AG04450 (cell line): ENCODE measurements around the gene AP1M2. TPM values are rescaled to one million over a fixed set of nuclear protein-coding genes. Genes with fewer than 3 reads are reported as not detected.

ENCODE experiments used
- CTCF ChIA-PET: fragments of 300-600, 350-600 bp; formaldehyde crosslinking; extraction: SDS; loops from one replicate; lab custom pipeline; 2022; ENCODE audit warnings: antibody characterized with exemption, inconsistent platforms; lab: Charles Lee
- POLR2A ChIA-PET: fragments of 350-600 bp; formaldehyde crosslinking; extraction: SDS; loops from one replicate; lab custom pipeline; 2021; ENCODE audit warnings: antibody characterized with exemption, inconsistent platforms; lab: Yijun Ruan, JAX
- DNase-seq: peaks from one replicate; pipeline ENCODE4 v3.0.0-alpha.2; 2011; ENCODE audit warnings: low read depth, low spot score
- H3K27ac ChIP-seq: one replicate; pipeline ENCODE4 v1.5.1; 2012; ENCODE audit warnings: low read depth, low read length, control low read depth
- H3K27me3 ChIP-seq: one replicate; pipeline ENCODE4 v1.6.0; 2012; ENCODE audit warnings: low read length; ENCODE audit not compliant: control insufficient read depth, insufficient read depth
- H3K4me3 ChIP-seq: 2 replicates; pipeline ENCODE4 v1.5.1; 2011; ENCODE audit warnings: mild to moderate bottlenecking, low read depth, low read length, control low read depth
- H3K9me3 ChIP-seq: 2 replicates; pipeline ENCODE4 v1.5.1; 2012; ENCODE audit warnings: low read length; ENCODE audit not compliant: control insufficient read depth, insufficient read depth
- polyA minus RNA-seq: library from RNA; depleted of rRNA, polyadenylated mRNA; stranded (reverse); fragments of >200 nt; gene quantifications from 2 replicates; pipeline ENCODE4 v1.2.3, GENCODE V29; 2011; rRNA and poly(A)+ RNA removed
- polyA plus RNA-seq: library from polyadenylated mRNA; depleted of rRNA; stranded (reverse); fragments of >200 nt; gene quantifications from 2 replicates; pipeline ENCODE4 v1.2.3, GENCODE V29; 2011; rRNA removed
- TF ChIP-seq, protein P1 (sequence below): IDR thresholded peaks from 2 replicates; pipeline ENCODE4 v1.5.1; 2011; ENCODE audit warnings: low read depth, low read length, control low read depth, inconsistent platforms

AP1M2 gene
- 0.17 TPM in 1 of 2 replicates, not detected in the other for polyA plus RNA-seq
- 0.37 TPM in 1 of 2 replicates, not detected in the other for polyA minus RNA-seq

DNA sequence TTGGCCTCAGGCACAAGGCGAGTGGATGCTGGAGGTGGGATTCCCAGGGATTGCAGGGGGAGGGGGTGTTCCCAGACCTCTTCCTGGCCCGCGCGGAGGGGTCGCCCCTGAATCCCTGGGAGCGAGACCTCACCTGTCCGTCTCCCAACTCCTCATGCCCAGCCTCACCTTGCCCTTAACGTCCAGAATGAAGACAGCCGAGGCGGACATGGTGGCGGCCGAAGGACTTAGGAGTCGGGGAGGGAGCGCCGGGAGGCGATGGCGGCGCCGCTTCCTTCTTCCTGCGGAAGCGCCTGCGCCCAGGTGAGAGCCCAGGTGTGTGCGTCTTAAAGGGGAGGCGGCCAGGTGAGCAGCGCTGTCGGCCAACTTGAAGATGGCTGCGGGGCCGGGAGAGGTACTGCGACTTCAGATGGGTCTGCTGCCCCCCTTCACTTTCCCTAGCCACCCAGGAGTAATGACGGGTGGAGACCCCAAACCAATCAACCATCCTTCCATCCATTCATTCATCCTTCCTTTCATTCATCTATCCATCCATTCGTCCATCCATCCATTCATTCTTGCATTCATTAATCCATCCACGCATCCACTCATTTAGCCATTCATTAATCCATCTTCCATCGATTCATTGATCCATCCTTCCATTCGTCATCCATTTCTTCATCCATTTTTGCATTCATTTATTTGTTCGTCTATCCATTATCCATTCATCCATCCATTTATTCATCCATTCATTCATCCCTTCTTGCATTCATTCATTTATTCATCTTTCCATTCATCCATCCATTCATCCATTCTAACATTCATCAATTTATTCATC, at the start of gene AP1M2:
Gene AP1M2 (minus strand): TSS at position 291 of the 817 bp plus-strand sequence. CDS start 81 bp downstream, at position 210.
- H3K9me3 ChIP-seq = peaks cover 4% of the 10 kb centered on the region; the same call in 1 of the 2 replicates
- no peak for DNase-seq
- TF ChIP-seq, protein P1, sequence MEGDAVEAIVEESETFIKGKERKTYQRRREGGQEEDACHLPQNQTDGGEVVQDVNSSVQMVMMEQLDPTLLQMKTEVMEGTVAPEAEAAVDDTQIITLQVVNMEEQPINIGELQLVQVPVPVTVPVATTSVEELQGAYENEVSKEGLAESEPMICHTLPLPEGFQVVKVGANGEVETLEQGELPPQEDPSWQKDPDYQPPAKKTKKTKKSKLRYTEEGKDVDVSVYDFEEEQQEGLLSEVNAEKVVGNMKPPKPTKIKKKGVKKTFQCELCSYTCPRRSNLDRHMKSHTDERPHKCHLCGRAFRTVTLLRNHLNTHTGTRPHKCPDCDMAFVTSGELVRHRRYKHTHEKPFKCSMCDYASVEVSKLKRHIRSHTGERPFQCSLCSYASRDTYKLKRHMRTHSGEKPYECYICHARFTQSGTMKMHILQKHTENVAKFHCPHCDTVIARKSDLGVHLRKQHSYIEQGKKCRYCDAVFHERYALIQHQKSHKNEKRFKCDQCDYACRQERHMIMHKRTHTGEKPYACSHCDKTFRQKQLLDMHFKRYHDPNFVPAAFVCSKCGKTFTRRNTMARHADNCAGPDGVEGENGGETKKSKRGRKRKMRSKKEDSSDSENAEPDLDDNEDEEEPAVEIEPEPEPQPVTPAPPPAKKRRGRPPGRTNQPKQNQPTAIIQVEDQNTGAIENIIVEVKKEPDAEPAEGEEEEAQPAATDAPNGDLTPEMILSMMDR = no peak
- CTCF ChIA-PET = interaction anchor here (0.7 kb wide), 1 partner anchor 8 kb away, joined by 3 read pairs; no protein-coding TSS in a partner anchor
- no peak within 1 kb of the TSS for H3K27ac ChIP-seq
- H3K27me3 ChIP-seq = peaks cover 28% of the 10 kb centered on the region
- no peak within 1 kb of the TSS for H3K4me3 ChIP-seq
- POLR2A ChIA-PET = no interaction called here

DNA sequence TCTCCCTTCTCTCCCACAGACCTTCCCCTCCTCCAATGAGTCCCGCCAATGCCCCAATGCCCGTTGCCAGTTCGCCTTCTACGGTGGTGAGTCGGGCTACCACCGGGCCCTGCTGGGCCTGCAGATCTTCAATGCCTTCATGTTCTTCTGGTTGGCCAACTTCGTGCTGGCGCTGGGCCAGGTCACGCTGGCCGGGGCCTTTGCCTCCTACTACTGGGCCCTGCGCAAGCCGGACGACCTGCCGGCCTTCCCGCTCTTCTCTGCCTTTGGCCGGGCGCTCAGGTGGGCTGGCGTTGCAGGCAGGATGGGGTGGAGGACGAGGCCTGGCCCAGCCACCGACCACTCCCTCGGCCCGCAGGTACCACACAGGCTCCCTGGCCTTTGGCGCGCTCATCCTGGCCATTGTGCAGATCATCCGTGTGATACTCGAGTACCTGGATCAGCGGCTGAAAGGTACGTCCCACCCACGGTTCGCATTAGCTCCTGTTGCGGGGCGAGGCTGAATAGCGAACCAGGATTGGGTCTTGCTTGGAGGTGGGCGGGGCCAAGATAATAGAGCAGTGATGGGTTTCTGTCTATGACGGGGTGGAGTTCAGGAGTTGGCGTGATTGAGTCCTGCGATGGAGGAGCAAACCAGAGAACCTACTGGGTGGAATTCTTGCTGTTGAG, 49.3 kb upstream of the AP1M2 start:
- Histone ChIP-seq H3K4me3 (no peak overlapping the region), H3K9me3 (no peaks in the 10 kb centered on the region; the same call in 1 of the 2 replicates), H3K27me3 (no peaks in the 10 kb centered on the region), H3K27ac (no peak overlapping the region)
- POLR2A ChIA-PET = no interaction called here
- no peak for DNase-seq
- TF ChIP-seq, protein P1 = no peak
- CTCF ChIA-PET = no interaction called here

DNA sequence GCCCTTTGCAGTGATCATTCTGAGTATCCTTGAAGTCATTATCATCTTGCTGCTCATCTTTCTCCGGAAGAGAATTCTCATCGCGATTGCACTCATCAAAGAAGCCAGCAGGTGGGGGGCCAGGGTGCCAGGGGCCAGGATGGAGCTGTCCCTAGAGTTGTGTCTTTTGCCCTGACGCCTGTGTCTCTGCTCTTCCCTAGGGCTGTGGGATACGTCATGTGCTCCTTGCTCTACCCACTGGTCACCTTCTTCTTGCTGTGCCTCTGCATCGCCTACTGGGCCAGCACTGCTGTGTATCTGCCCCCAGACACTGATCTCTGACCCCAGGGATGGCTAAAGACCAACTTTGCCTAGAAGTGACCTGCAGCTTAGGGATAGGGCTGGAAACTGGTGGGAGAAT, 47.9 kb upstream of the AP1M2 start:
- Histone ChIP-seq H3K27ac (no peak overlapping the region), H3K9me3 (no peaks in the 10 kb centered on the region; the same call in 1 of the 2 replicates), H3K4me3 (no peak overlapping the region), H3K27me3 (no peaks in the 10 kb centered on the region)
- no peak for DNase-seq
- ChIA-PET CTCF (interaction anchor here (0.6 to 1.4 kb wide), 2 partner anchors 10 to 54 kb away, joined by 5 to 6 read pairs; no protein-coding TSS in a partner anchor), POLR2A (no interaction called here)
- TF ChIP-seq, protein P1 = no peak

DNA sequence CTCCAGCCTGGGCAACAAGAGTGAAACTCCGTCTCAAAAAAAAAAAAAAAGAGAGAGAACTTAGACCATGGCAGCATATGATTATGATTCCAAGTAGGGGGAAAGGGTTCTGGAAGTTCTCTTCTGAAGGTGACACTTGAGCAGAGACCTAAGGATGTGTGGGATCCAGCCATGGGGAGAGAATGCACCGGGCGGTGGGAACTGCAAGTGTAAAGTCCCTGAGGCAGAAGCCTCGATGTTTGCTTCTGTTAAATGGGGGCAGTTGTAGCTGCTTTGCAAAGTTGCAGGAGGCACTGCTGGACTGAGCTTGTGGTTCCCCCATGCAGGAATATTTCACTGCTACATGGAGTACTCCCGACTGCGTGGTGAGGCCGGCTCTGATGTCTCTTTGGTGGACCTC, 47.3 kb upstream of the AP1M2 start:
- DNase-seq = no peak
- POLR2A ChIA-PET = no interaction called here
- no peaks in the 10 kb centered on the region for H3K27me3 ChIP-seq
- no peaks in the 10 kb centered on the region; the same call in 1 of the 2 replicates for H3K9me3 ChIP-seq
- no peak overlapping the region for H3K27ac ChIP-seq
- no peak overlapping the region for H3K4me3 ChIP-seq
- TF ChIP-seq, protein P1 = no peak
- CTCF ChIA-PET = interaction anchor here (1.4 kb wide), 1 partner anchor 53 kb away, joined by 5 read pairs; no protein-coding TSS in a partner anchor
